Mesenchymal stem cell (in vitro differentiated cells and primary cell): ENCODE results near the gene ABHD12B.
A peak's percentile ranks its signal among the peaks of the same experiment; 100 is the strongest.
"Not testable (repeated sequence)": the region's sequence is repeated elsewhere in the genome, so short reads cannot be mapped to it uniquely, and the experiment has no call there.

Source experiments
- DNase-seq: peaks from one replicate; pipeline ENCODE4 v3.0.0-alpha.2; 2013
- H2AFZ ChIP-seq: one replicate; pipeline ENCODE4 v1.6.1; 2013; ENCODE audit warnings: low read depth, mild to moderate bottlenecking, control low read depth, inconsistent platforms, low read length, moderate library complexity
- H2AK5ac ChIP-seq: 2 replicates; pipeline ENCODE4 v1.6.1; 2013; ENCODE audit warnings: low read length, moderate library complexity, mild to moderate bottlenecking, inconsistent platforms; ENCODE audit not compliant: severe bottlenecking
- H2BK120ac ChIP-seq: one replicate; pipeline ENCODE4 v1.6.1; 2013; ENCODE audit warnings: low read depth, mild to moderate bottlenecking, inconsistent platforms, low read length, moderate library complexity
- H2BK12ac ChIP-seq, 2 experiments: one replicate each; pipeline ENCODE4 v1.6.1; 2013; ENCODE audit warnings: inconsistent platforms in 2 of 2, low read length in 2 of 2, mild to moderate bottlenecking in 2 of 2, moderate library complexity in 2 of 2, control low read depth in 1 of 2
- H2BK15ac ChIP-seq: one replicate; pipeline ENCODE4 v1.6.1; 2013; ENCODE audit warnings: mild to moderate bottlenecking, low read depth, inconsistent platforms; ENCODE audit not compliant: poor library complexity, severe bottlenecking
- H2BK5ac ChIP-seq: 2 replicates; pipeline ENCODE4 v1.6.1; 2013; ENCODE audit warnings: low read depth, mild to moderate bottlenecking, low read length, control low read depth, inconsistent platforms; ENCODE audit not compliant: poor library complexity, severe bottlenecking
- H3K14ac ChIP-seq, 2 experiments: one replicate each; pipeline ENCODE4 v1.6.1; 2013; ENCODE audit warnings: inconsistent platforms in 2 of 2, low read length in 2 of 2, control low read depth in 1 of 2, mild to moderate bottlenecking in 1 of 2, moderate library complexity in 1 of 2
- H3K18ac ChIP-seq, 2 experiments: one replicate each; pipeline ENCODE4 v1.6.1; 2013; ENCODE audit warnings: inconsistent platforms in 2 of 2, low read length in 2 of 2, control low read depth in 1 of 2, low read depth in 1 of 2, mild to moderate bottlenecking in 1 of 2
- H3K23ac ChIP-seq, 2 experiments: one replicate each; pipeline ENCODE4 v1.6.1; 2013; ENCODE audit warnings: inconsistent platforms in 2 of 2, low read length in 2 of 2, mild to moderate bottlenecking in 2 of 2, moderate library complexity in 2 of 2, control low read depth in 1 of 2
- H3K27ac ChIP-seq: 2 replicates; pipeline ENCODE4 v1.5.1; 2013; ENCODE audit warnings: mild to moderate bottlenecking, moderate library complexity, low read length, control low read depth, inconsistent platforms; ENCODE audit not compliant: poor library complexity, severe bottlenecking
- H3K27me3 ChIP-seq, 2 experiments: 2 replicates each; pipeline versions ENCODE4 v1.6.1 to v1.7.0; 2013; ENCODE audit warnings: low read length in 2 of 2, mild to moderate bottlenecking in 2 of 2, moderate library complexity in 2 of 2, control low read depth in 1 of 2, inconsistent platforms in 1 of 2; ENCODE audit not compliant: control insufficient read depth in 1 of 2, insufficient read depth in 1 of 2
- H3K36me3 ChIP-seq, 2 experiments: 2 replicates each; pipeline versions ENCODE4 v1.6.1 to v1.7.0; 2013; ENCODE audit warnings: low read length in 2 of 2, control low read depth in 1 of 2, inconsistent platforms in 1 of 2, low read depth in 1 of 2, mild to moderate bottlenecking in 1 of 2; ENCODE audit not compliant: insufficient read depth in 2 of 2, control insufficient read depth in 1 of 2
- H3K4ac ChIP-seq, 2 experiments: one replicate each; pipeline ENCODE4 v1.6.1; 2013; ENCODE audit warnings: inconsistent platforms in 2 of 2, low read length in 2 of 2, mild to moderate bottlenecking in 2 of 2, moderate library complexity in 2 of 2, control low read depth in 1 of 2, low read depth in 1 of 2
- H3K4me1 ChIP-seq: 2 replicates; pipeline ENCODE4 v1.6.1; 2013; ENCODE audit warnings: low read depth, low read length, control low read depth; ENCODE audit not compliant: control insufficient read depth, insufficient read depth
- H3K4me2 ChIP-seq: 2 replicates; pipeline ENCODE4 v1.6.1; 2013; ENCODE audit warnings: low read length, mild to moderate bottlenecking, inconsistent platforms; ENCODE audit not compliant: poor library complexity, severe bottlenecking
- H3K4me3 ChIP-seq, 2 experiments: 2 replicates each; pipeline versions ENCODE4 v1.5.1 to v1.7.0; 2013; ENCODE audit warnings: low read length in 2 of 2, mild to moderate bottlenecking in 2 of 2, control low read depth in 1 of 2, low read depth in 1 of 2; ENCODE audit not compliant: insufficient read depth in 1 of 2
- H3K79me1 ChIP-seq: replicated peaks from 2 replicates; pipeline ENCODE4 v1.6.1; 2013; ENCODE audit warnings: mild to moderate bottlenecking, control low read depth, low read length, inconsistent platforms; ENCODE audit not compliant: poor library complexity, severe bottlenecking
- H3K9ac ChIP-seq: 2 replicates; pipeline ENCODE4 v1.7.0; 2013; ENCODE audit warnings: mild to moderate bottlenecking, low read length, moderate library complexity
- H3K9me3 ChIP-seq: 2 replicates; pipeline ENCODE4 v1.7.0; 2013; ENCODE audit warnings: mild to moderate bottlenecking, low read length; ENCODE audit not compliant: control insufficient read depth
- H4K8ac ChIP-seq: one replicate; pipeline ENCODE4 v1.6.1; 2013; ENCODE audit warnings: inconsistent platforms, mild to moderate bottlenecking, low read length, moderate library complexity
- H4K91ac ChIP-seq: one replicate; pipeline ENCODE4 v1.6.1; 2013; ENCODE audit warnings: mild to moderate bottlenecking, low read length, inconsistent platforms
- WGBS: methylation state at CpG from one replicate; pipeline ENCODE4 v1.1.7; 2013; ENCODE audit warnings: mixed read lengths; 5-methylcytosine and 5-hydroxymethylcytosine counted together

ABHD12B gene

GRCh38 chr14:50937800-50938199 lies 65.9 kb downstream of the ABHD12B start:
- DNase-seq = no peak
- Histone ChIP-seq H2AFZ (no peak overlapping the region), H2BK5ac (no peak overlapping the region), H3K4me3 (no peak overlapping the region), H3K14ac (no peak overlapping the region), H3K18ac (no peak overlapping the region), H3K36me3 (peaks cover 2 to 39% of the 10 kb centered on the region in 2 experiments), H3K27ac (no peak overlapping the region), H3K23ac (no peak overlapping the region), H4K91ac (no peak overlapping the region), H3K9ac (no peak overlapping the region), H4K8ac (no peak overlapping the region), H3K9me3 (no peaks in the 10 kb centered on the region), H3K4me1 (peaks cover 3% of the 10 kb centered on the region), H2AK5ac (peak overlapping the region; percentile 28), H3K4me2 (no peak overlapping the region), H2BK120ac (no peak overlapping the region), H2BK12ac (no peak overlapping the region), H3K4ac (no peak overlapping the region), H2BK15ac (no peak overlapping the region), H3K27me3 (no peaks in the 10 kb centered on the region), H3K79me1 (peaks cover 8% of the 10 kb centered on the region)
- 79% methylated on average over 3 of the region's 4 CpGs for WGBS

- no peak overlapping the region for H3K4ac ChIP-seq
- H2BK120ac ChIP-seq = no peak overlapping the region
- H3K4me3 ChIP-seq = no peak overlapping the region
- H3K9me3 ChIP-seq = no peaks in the 10 kb centered on the region
- no peak overlapping the region for H3K18ac ChIP-seq
- H2BK5ac ChIP-seq = no peak overlapping the region
- H3K79me1 ChIP-seq = peaks cover 5% of the 10 kb centered on the region
- H3K4me2 ChIP-seq = no peak overlapping the region
- H2AK5ac ChIP-seq = no peak overlapping the region
- H4K91ac ChIP-seq = no peak overlapping the region
- no peak overlapping the region for H3K14ac ChIP-seq
- peak overlapping the region; percentile 14 for H3K27ac ChIP-seq
- DNase-seq = no peak
- no peak overlapping the region for H4K8ac ChIP-seq
- H3K36me3 ChIP-seq = peaks cover 0 to 9% of the 10 kb centered on the region in 2 experiments
- H3K4me1 ChIP-seq = peaks cover 2% of the 10 kb centered on the region
- no peak overlapping the region for H2BK12ac ChIP-seq
- H2AFZ ChIP-seq = no peak overlapping the region
- H3K23ac ChIP-seq = peak overlapping the region in 1 of 2 experiments; percentile 40
- H3K27me3 ChIP-seq = no peaks in the 10 kb centered on the region
- no peak overlapping the region for H2BK15ac ChIP-seq
- H3K9ac ChIP-seq = no peak overlapping the region
- 70% methylated on average over 6 of the region's 6 CpGs for WGBS
These were observed 69.3 kb downstream of the ABHD12B start for GRCh38 chr14:50941151-50941550.

DNA sequence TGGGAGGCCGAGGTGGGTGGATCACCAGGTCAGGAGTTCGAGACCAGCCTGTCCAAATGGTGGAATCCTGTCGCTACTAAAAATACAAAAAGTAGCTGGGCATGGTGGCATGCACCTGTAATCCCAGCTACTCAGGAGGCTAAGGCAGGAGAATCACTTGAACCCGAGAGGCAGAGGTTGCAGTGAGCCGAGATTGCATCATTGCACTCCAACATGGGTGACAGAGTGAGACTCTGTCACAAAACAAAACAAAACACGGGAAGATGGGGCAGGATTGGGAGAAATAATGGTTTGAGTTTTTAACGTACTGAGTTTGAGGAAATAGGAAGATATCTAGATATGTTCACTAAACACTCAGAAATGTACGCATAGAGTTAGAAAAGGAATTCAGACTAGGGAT lies 69.8 kb downstream of the ABHD12B start:
- not testable (repeated sequence) for H3K18ac ChIP-seq, DNase-seq, H3K79me1 ChIP-seq, H2BK120ac ChIP-seq, H3K4me3 ChIP-seq, H3K14ac ChIP-seq, H3K23ac ChIP-seq, H3K9me3 ChIP-seq, H3K9ac ChIP-seq, H4K91ac ChIP-seq, H3K4me2 ChIP-seq, H3K4ac ChIP-seq, H4K8ac ChIP-seq, H3K4me1 ChIP-seq, H3K36me3 ChIP-seq, H2AFZ ChIP-seq, H2BK5ac ChIP-seq, H2BK15ac ChIP-seq, H2AK5ac ChIP-seq, H2BK12ac ChIP-seq, H3K27me3 ChIP-seq
- 95% methylated on average over 8 of the region's 8 CpGs for WGBS
- H3K27ac ChIP-seq = peak overlapping the region; percentile 3

DNA sequence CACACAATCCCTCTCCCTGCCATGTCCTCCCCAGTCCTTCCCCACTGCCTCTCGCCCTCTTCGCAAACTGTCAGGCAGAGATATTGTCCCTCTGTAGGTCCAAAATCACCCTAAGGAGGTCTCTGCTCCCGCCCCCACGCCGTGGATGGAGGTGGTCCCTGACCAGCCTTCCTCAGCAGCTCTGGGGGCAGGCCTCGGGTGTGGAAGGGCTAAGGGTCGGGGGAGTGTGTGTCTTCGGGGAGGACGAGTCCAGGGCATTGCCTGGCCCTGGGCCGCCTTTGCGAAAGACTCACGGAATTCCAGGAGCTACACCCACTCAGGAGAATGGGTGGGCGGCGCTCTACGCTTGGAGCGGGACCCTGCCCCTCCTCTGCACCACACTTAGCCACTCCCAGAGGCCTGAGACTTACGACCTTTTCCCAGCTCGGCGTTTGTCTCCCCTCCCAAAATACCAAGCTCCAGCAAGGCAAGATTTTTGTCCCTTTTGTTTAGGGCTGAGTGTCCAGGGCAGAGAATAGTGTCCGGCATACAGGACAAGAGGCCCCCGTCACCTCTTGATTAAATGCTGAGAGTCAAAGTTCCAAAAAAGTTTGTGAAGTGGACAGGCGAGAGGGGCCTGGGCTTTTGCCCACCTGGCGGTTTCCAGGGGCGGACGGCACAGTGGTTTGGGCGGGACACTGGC lies 71.5 kb downstream of the ABHD12B start:
- WGBS = 7% methylated on average over 24 of the region's 26 CpGs
- H3K36me3 ChIP-seq = peaks cover 0 to 9% of the 10 kb centered on the region in 2 experiments

More for the DNA sequence above, 71.5 kb downstream of the ABHD12B start:
- H3K14ac ChIP-seq = peak overlapping the region in 1 of 2 experiments; percentile 87
- peak; percentile 59 for DNase-seq
- H3K79me1 ChIP-seq = peaks cover 4% of the 10 kb centered on the region
- peak overlapping the region; percentile 95 for H2AFZ ChIP-seq
- no peaks in the 10 kb centered on the region for H3K9me3 ChIP-seq
- H4K91ac ChIP-seq = no peak overlapping the region
- H3K18ac ChIP-seq = peak overlapping the region; percentile 77 to 90
- peak overlapping the region; percentile 9 for H3K27ac ChIP-seq
- no peak overlapping the region for H2BK5ac ChIP-seq
- H2BK15ac ChIP-seq = no peak overlapping the region
- peak overlapping the region; percentile 88 to 97 for H3K4me3 ChIP-seq
- peak overlapping the region in 1 of 2 experiments; percentile 21 for H2BK12ac ChIP-seq
- no peak overlapping the region for H4K8ac ChIP-seq
- H2BK120ac ChIP-seq = no peak overlapping the region
- H3K4me1 ChIP-seq = peaks cover 4% of the 10 kb centered on the region
- no peaks in the 10 kb centered on the region for H3K27me3 ChIP-seq
- H3K9ac ChIP-seq = peak overlapping the region; percentile 81
- peak overlapping the region; percentile 95 for H3K4me2 ChIP-seq
- H3K23ac ChIP-seq = no peak overlapping the region
- peak overlapping the region in 1 of 2 experiments; percentile 8 for H3K4ac ChIP-seq
- no peak overlapping the region for H2AK5ac ChIP-seq
